Hematopoietic multipotent progenitor cell treated with erythropoietin and hydrocortisone succinate and interleukin-3 and kit ligand, for 17 days (in vitro differentiated cells): ENCODE results near the gene CPNE5.

Experiments used
- DNase-seq: peaks from one replicate; pipeline ENCODE4 v3.0.0-alpha.2; 2015; ENCODE audit warnings: low spot score

The CPNE5 gene

GRCh38 chr6:36700071-36700812 is 139.0 kb downstream of the CPNE5 start:
- DNase-seq = no peak

DNA sequence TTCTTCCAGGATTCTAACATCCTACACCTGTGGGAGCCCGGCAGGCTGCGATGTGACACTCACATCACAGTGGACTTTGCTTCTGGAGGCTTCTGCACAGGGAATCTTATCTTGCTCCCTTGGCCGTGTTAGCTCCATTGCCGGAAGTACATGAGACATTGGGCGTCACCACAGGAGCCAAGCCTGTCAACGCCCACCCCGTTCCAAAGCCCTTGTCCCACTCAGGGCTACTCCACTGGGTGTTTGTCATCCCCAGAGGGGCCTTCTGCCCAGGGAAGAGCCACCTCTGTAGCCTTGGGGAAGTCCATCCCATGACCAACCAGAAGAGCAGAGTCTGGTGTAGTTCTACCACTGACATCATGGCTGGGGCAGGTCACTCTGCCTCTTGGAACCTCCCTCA is 139.9 kb downstream of the CPNE5 start:
- DNase-seq = no peak

- no peak for DNase-seq
Measured at GRCh38 chr6:36698871-36699271, 140.4 kb downstream of the CPNE5 start.

- no peak for DNase-seq
Measured at GRCh38 chr6:36698196-36698595, 141.0 kb downstream of the CPNE5 start.

DNA sequence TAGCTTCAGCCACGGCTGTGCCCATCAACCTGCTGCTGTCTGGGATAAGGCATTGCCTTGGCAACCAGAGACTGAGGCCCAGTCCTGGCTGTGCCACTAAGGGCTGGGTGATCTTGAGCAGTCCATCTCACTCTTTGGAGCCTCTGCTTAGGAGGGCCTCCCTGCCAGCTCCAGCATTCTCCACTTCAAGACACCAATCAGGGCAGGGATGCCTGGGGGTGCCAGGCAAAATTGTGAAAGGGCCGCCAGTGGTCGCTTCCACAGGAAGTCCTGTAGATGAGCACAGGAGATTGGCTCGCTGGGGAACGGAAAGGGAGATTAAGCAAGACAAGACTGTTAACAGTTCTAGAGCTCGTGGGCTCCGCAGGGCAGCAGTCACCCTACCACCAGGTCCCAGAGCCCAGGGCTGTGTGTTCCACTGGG is 141.8 kb downstream of the CPNE5 start, which contains the start of gene RAB44:
RAB44 (plus strand) TSS at position 346 of the 423 bp plus-strand sequence. CDS start 6,410 bp downstream, outside the sequence.
- DNase-seq = no peak

GRCh38 chr6:36695414-36695813 is 143.8 kb downstream of the CPNE5 start:
- DNase-seq = no peak

DNA sequence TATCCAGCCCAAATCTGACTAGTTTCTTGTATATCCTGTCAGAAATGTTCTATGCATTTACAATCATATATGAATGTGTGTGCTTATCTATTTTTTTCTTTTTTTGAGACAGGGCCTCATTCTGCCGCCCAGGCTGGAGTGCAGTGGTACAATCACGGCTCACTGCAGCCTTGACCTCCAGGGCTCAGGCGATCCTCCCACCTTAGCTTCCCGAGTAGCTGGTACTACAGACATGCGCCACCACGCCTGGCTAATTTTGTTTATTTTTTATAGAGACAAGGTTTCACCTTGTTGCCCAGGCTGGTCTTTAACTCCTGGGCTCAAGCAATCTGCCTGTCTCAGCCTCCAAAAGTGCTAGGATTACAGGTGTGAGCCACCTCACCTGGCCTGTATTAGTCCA is 144.6 kb downstream of the CPNE5 start:
- DNase-seq = no peak

DNA sequence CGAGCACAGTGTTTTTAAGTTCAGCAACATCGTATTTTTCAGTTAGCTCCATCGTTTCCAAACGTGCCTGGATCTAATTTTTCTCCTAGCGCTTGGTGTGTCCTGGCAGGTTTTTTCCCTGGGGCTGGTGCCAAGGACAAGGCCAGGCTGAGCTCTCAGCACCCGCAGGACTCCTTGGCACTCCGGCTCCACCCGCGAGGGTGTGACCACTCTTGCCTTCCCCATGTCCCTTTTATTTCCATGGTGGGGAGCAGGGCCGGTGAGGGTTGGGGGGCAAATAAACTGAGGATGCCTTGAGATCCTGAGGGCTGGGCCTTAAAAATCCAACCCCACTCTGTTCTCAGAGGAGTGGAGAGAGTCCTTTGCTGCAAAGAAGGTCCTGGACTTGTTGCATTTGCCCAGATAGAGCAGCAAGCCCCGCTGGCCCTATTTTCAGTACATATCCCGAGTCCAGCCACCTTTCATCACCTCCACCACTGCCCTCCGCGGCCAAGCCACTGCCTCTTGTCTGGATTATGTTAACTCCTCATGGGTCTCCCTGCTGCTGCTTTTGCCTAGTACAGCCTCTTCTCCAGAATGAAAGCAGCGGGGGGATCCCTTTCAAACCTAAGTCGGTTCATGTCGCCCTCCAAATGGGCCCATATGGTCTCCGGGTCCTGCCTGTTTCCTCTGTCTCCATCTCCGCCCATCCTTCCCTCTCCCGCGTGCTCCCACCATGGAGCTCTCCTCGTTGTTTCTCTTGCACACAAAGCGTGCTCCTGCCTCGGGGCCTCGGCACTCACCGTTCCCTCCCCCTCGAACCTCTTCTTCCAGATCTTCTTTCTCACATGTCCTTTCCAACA is 146.2 kb downstream of the CPNE5 start:
- DNase-seq = no peak

DNA sequence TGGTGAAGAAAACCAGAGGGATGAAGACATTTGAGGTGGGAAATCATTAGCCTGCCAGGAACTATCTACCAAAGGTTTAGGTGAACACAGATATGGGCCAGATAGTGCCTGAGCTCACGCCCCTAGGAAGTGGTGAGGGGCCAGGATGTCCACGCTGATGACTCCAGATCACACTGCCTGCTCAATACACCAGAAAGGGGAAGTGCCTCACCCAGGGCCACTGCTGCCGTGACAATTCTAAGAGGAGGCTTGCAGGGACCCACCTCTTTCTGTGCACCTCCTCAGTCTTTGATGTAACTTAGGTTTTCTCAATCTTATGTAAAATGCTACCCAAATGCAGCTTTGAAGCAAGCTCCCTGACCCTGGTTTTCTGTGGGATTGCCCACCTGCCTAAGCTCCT is 147.0 kb downstream of the CPNE5 start:
- no peak for DNase-seq

DNA sequence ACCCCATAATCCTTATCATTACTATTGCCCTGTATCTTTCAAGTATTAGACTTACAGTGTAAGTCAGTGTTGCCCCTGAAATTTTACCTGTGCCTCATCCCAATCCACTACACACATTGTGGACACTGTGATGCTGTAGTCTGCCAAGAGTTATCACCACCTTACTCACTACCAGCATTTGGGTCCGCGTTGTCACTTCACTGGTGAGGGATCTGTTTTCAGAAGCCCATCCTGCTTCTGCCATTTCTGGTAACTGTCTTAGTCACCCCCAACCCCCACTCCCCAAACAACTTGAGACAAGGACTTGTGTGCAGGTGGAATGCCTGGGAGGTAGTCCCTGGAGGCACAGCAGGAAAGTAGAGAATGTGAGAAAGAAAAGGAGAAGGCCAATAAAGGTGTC is 147.6 kb downstream of the CPNE5 start:
- DNase-seq = no peak

- no peak for DNase-seq
Measured at GRCh38 chr6:36691011-36691410, 148.2 kb downstream of the CPNE5 start.
